ENCODE data around the gene BYSL.

DNA sequence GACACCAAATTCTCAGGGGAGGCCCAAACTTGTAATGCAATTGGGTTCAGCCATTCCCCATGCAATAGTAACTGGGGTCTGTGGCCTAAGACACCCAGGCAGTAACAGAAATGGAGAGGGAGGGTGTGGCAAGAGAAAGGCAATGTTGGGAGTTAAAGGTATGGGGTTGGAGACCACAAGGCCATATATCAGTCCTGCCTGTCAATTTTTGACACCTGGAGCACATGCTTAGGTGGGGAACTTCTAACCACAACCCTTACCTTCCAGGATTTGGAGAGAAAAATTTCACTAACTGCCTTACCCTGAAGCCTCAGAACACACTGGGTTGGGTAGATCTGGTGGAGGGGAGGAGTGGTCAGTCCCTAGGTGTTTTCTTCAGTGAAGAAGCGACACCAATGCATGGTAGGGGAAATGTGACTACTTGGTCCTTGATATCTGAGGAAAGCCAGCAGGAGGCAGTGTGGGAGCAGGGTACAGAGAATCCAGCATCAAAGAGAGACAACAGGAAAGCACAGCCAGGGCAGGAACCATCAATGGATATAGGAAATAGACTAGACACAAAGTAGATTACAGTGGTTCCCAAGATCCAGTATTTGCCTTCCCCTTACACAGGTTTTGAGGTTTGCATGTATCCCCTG is 19.3 kb upstream of the BYSL start:
- TF ChIP-seq POU2F2 (IDR thresholded peaks at IDR 0.05; ENCODE audit: low read depth, low read length) (no peak), POLR2A (IDR thresholded peaks at IDR 0.05; ENCODE audit: low read depth, low read length) (no peak), POLR2AphosphoS5 (IDR thresholded peaks at IDR 0.05; ENCODE audit: low read depth, low read length) (no peak), TAF1 (IDR thresholded peaks at IDR 0.05; ENCODE audit: low read depth, low read length) (no peak), PAX5 (IDR thresholded peaks at IDR 0.05; ENCODE audit: insufficient read depth, low read length, severe bottlenecking) (no peak)

All from GM12891 (cell line).